BJ (cell line): Measurements from ENCODE around the gene FLT1. TPM values are rescaled to one million over a fixed set of nuclear protein-coding genes. Genes with fewer than 3 reads are reported as not detected.

Experiments used
- CTCF ChIA-PET: fragments of 350-600 bp; formaldehyde crosslinking; extraction: SDS; loops from one replicate; lab custom pipeline; 2021; ENCODE audit warnings: antibody characterized with exemption, inconsistent platforms; lab: Yijun Ruan, JAX
- POLR2A ChIA-PET: fragments of 300-600 bp; sonication (Branson Sonifier 250); formaldehyde crosslinking; extraction: SDS; loops from one replicate; lab custom pipeline; 2021; ENCODE audit warnings: antibody characterized with exemption; lab: Charles Lee
- DNase-seq: peaks from one replicate; pipeline ENCODE4 v3.0.0-alpha.2; 2011; ENCODE audit warnings: low read depth
- H3K27me3 ChIP-seq: 2 replicates; pipeline ENCODE4 v1.6.0; 2011; ENCODE audit warnings: low read length; ENCODE audit not compliant: control insufficient read depth, insufficient read depth
- H3K36me3 ChIP-seq: 2 replicates; pipeline ENCODE4 v1.5.1; 2011; ENCODE audit warnings: low read length; ENCODE audit not compliant: control insufficient read depth, insufficient read depth
- H3K4me3 ChIP-seq: 2 replicates; pipeline ENCODE4 v1.5.1; 2011; ENCODE audit warnings: low read depth, mild to moderate bottlenecking, control low read depth, low read length
- CTCF ChIP-seq: IDR thresholded peaks from 2 replicates; pipeline ENCODE4 v1.5.1; 2011; ENCODE audit warnings: low read depth, mild to moderate bottlenecking, control low read depth, inconsistent platforms, low read length, moderate library complexity; ENCODE audit not compliant: insufficient read depth
- polyA plus RNA-seq: library from polyadenylated mRNA; depleted of rRNA; stranded (reverse); fragments of >200 nt; gene quantifications from 2 replicates; pipeline ENCODE4 v1.2.3, GENCODE V29; 2011

FLT1 gene
- polyA plus RNA-seq, 1 experiment = 37.8 TPM

DNA sequence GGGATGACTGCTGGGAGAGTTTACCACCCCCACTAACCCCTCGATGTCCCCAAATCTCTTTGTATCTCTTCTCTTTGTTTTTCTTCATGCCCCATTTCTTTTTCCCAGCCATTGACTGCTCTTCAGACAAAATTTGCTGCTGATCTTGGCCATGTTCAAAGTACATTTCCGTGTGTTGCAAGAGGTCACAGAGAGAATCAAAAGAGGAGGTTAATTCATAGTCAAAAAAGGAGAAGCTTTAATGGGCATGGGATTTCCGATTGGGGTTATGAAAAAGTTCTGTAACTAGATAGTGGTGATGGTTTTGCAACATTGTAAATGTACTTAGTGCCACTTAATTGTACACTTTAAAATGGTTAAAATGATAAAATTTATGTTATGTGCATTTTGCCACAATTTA lies 121.1 kb downstream of the FLT1 start:
- no peak overlapping the region for H3K4me3 ChIP-seq
- POLR2A ChIA-PET = no interaction called here
- no peaks in the 10 kb centered on the region for H3K27me3 ChIP-seq
- H3K36me3 ChIP-seq = peaks cover 1% of the 10 kb centered on the region; the same call in 1 of the 2 replicates
- no peak for TF ChIP-seq CTCF
- DNase-seq = no peak
- CTCF ChIA-PET = no interaction called here

DNA sequence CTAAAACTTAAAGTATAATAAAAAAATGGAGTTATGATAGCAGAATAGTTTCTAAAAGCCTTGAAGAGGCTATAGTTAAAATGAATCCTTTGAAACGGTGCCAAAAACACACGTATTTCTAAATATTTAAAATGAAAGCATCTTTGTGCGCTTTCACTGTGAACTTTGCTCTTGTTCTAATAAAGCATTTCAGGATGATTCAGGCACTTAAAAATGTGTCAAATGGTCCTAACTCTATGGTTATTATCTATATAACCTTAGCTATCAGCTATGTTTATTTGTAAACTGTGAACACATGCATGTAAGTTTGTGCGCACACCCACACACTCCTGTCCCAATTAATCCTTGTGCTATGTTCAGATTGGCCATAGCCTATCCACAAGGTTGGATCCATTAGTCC lies 124.5 kb downstream of the FLT1 start:
- TF ChIP-seq CTCF = no peak
- Histone ChIP-seq H3K36me3 (peaks cover 1% of the 10 kb centered on the region; the same call in 1 of the 2 replicates), H3K27me3 (no peaks in the 10 kb centered on the region), H3K4me3 (no peak overlapping the region)
- ChIA-PET CTCF (interaction anchor here (1.3 kb wide), 1 partner anchor 107 kb away, joined by 3 read pairs; no protein-coding TSS in a partner anchor), POLR2A (no interaction called here)
- no peak for DNase-seq

DNA sequence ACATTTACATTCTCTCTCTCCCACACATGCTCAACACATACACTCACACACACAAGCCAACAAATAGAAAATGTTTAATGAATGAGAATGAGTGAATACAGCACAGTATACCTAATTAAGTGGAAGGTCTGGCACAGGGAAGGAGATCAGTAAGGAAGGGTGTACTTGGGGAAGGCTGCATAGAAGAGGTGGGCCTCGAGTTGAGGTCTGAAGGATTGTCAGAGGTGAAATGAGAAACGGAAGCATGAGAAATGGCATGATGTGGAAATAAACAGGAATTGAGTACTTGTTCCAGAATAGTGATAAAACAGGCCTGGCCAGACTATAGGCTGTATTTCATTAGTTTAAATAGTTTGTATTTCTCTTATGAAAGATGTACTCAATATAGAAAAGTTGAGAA lies 136.2 kb downstream of the FLT1 start:
- no peak for TF ChIP-seq CTCF
- no peaks in the 10 kb centered on the region for H3K27me3 ChIP-seq
- POLR2A ChIA-PET = no interaction called here
- CTCF ChIA-PET = no interaction called here
- H3K36me3 ChIP-seq = no peaks in the 10 kb centered on the region
- no peak for DNase-seq
- H3K4me3 ChIP-seq = no peak overlapping the region

GRCh38 chr13:28357911-28358433 lies 137.0 kb downstream of the FLT1 start:
- no peak for TF ChIP-seq CTCF
- no peak overlapping the region for H3K4me3 ChIP-seq
- H3K36me3 ChIP-seq = no peaks in the 10 kb centered on the region
- DNase-seq = no peak
- no peaks in the 10 kb centered on the region for H3K27me3 ChIP-seq
- ChIA-PET POLR2A (interaction anchor here (0.5 to 0.6 kb wide), 2 partner anchors 67 to 1132 kb away, joined by 3 to 27 read pairs; no protein-coding TSS in a partner anchor), CTCF (interaction anchor here (0.9 kb wide), 1 partner anchor 34 kb away, joined by 4 read pairs; no protein-coding TSS in a partner anchor)

- no peaks in the 10 kb centered on the region for H3K27me3 ChIP-seq
- no peak for DNase-seq
- CTCF ChIA-PET = interaction anchor here (0.9 kb wide), 1 partner anchor 33 kb away, joined by 4 read pairs; no protein-coding TSS in a partner anchor
- TF ChIP-seq CTCF = no peak
- POLR2A ChIA-PET = interaction anchor here (0.6 kb wide), 1 partner anchor 67 kb away, joined by 27 read pairs; no protein-coding TSS in a partner anchor
- no peak overlapping the region for H3K4me3 ChIP-seq
- H3K36me3 ChIP-seq = no peaks in the 10 kb centered on the region
Observed at GRCh38 chr13:28357247-28357825, 137.6 kb downstream of the FLT1 start.
